GM18517 (cell line): Measurements from ENCODE around the gene BIRC5.
"Not testable (repeated sequence)": the region's sequence is repeated elsewhere in the genome, so short reads cannot be mapped to it uniquely, and the experiment has no call there.

ENCODE experiments used
- ATAC-seq: cut with Tn5 transposase; IDR thresholded peaks from one replicate; pipeline ENCODE4 v1.9.1; 2021; ENCODE audit warnings: mild to moderate bottlenecking, moderate library complexity; ENCODE audit not compliant: unreplicated experiment

Gene BIRC5

GRCh38 chr17:78224231-78225087, 10.4 kb downstream of the BIRC5 start:
- ATAC-seq: no peak

GRCh38 chr17:78225088-78225865, 11.2 kb downstream of the BIRC5 start:
- no peak for ATAC-seq

GRCh38 chr17:78226055-78226758, 12.2 kb downstream of the BIRC5 start:
- no peak for ATAC-seq

GRCh38 chr17:78226759-78227454, 12.9 kb downstream of the BIRC5 start:
- no peak for ATAC-seq

GRCh38 chr17:78227455-78227916, 13.4 kb downstream of the BIRC5 start:
- ATAC-seq: no peak

- ATAC-seq: no peak
Measured at GRCh38 chr17:78228176-78228575, 14.1 kb downstream of the BIRC5 start.

GRCh38 chr17:78230252-78230962, 16.4 kb downstream of the BIRC5 start:
- ATAC-seq: no peak

GRCh38 chr17:78230996-78231935, 17.2 kb downstream of the BIRC5 start, which contains the start of gene TMEM235:
Gene TMEM235 (plus strand): TSS chr17:78231631. CDS start chr17:78232024, 393 bp downstream.
- ATAC-seq: no peak

- no peak for ATAC-seq
Measured at GRCh38 chr17:78231991-78232858, 18.2 kb downstream of the BIRC5 start.

GRCh38 chr17:78232859-78233173, 18.8 kb downstream of the BIRC5 start:
- ATAC-seq: no peak

GRCh38 chr17:78233678-78234077, 19.6 kb downstream of the BIRC5 start:
- no peak for ATAC-seq

GRCh38 chr17:78234261-78234865, 20.3 kb downstream of the BIRC5 start:
- no peak for ATAC-seq

GRCh38 chr17:78235022-78235421, 21.0 kb downstream of the BIRC5 start:
- not testable (repeated sequence) for ATAC-seq

- no peak for ATAC-seq
Measured at GRCh38 chr17:78235885-78236284, 21.8 kb downstream of the BIRC5 start.

- ATAC-seq: no peak
Measured at GRCh38 chr17:78236362-78237127, 22.5 kb downstream of the BIRC5 start.

- no peak for ATAC-seq
Measured at GRCh38 chr17:78237401-78238012, 23.5 kb downstream of the BIRC5 start.
